ENCODE measurements around the gene ST8SIA1.
"Not testable (repeated sequence)": the region's sequence is repeated elsewhere in the genome, so short reads cannot be mapped to it uniquely, and the experiment has no call there.

Gene ST8SIA1

GRCh38 chr12:22173177-22173576 lies 161.3 kb downstream of the ST8SIA1 start:
- POLR2A ChIA-PET: no interaction called here
- DNase-seq (ENCODE audit: extremely low spot score): no peak
- CTCF ChIA-PET: interaction anchor here (1.2 to 2.0 kb wide), 2 partner anchors 45 to 71 kb away, joined by 3 to 5 read pairs; no protein-coding TSS in a partner anchor
- TF ChIP-seq CTCF (IDR thresholded peaks at IDR 0.05; ENCODE audit: control extremely low read depth, extremely low read depth, low read depth, missing control alignments): no peak

GRCh38 chr12:22172501-22172900 lies 162.0 kb downstream of the ST8SIA1 start:
- ChIA-PET CTCF (interaction anchor here (0.7 to 2.0 kb wide), 2 partner anchors 27 to 71 kb away, joined by 4 to 5 read pairs; no protein-coding TSS in a partner anchor), POLR2A (no interaction called here)
- no peak for DNase-seq (ENCODE audit: extremely low spot score)
- no peak for TF ChIP-seq CTCF (IDR thresholded peaks at IDR 0.05; ENCODE audit: control extremely low read depth, extremely low read depth, low read depth, missing control alignments)

- no peak for TF ChIP-seq CTCF (IDR thresholded peaks at IDR 0.05; ENCODE audit: control extremely low read depth, extremely low read depth, low read depth, missing control alignments)
- DNase-seq (ENCODE audit: extremely low spot score): no peak
- CTCF ChIA-PET: interaction anchor here (0.8 kb wide), 1 partner anchor 13 kb away, joined by 4 read pairs; no protein-coding TSS in a partner anchor
- POLR2A ChIA-PET: no interaction called here
Measured at GRCh38 chr12:22169376-22169775, 165.1 kb downstream of the ST8SIA1 start.

GRCh38 chr12:22164139-22164538 lies 170.4 kb downstream of the ST8SIA1 start:
- no peak for DNase-seq (ENCODE audit: extremely low spot score)
- ChIA-PET POLR2A (no interaction called here), CTCF (interaction anchor here (1.1 to 1.4 kb wide), 2 partner anchors 10 to 20 kb away, joined by 3 read pairs; no protein-coding TSS in a partner anchor)
- no peak for TF ChIP-seq CTCF (IDR thresholded peaks at IDR 0.05; ENCODE audit: control extremely low read depth, extremely low read depth, low read depth, missing control alignments)

GRCh38 chr12:22163594-22163993 lies 170.9 kb downstream of the ST8SIA1 start:
- ChIA-PET POLR2A (no interaction called here), CTCF (interaction anchor here (1.4 kb wide), 1 partner anchor 19 kb away, joined by 3 read pairs; no protein-coding TSS in a partner anchor)
- no peak for TF ChIP-seq CTCF (IDR thresholded peaks at IDR 0.05; ENCODE audit: control extremely low read depth, extremely low read depth, low read depth, missing control alignments)
- no peak for DNase-seq (ENCODE audit: extremely low spot score)

- no peak for DNase-seq (ENCODE audit: extremely low spot score)
- CTCF ChIA-PET: no interaction called here
- POLR2A ChIA-PET: no interaction called here
- TF ChIP-seq CTCF (IDR thresholded peaks at IDR 0.05; ENCODE audit: control extremely low read depth, extremely low read depth, low read depth, missing control alignments): no peak
Measured at GRCh38 chr12:22160396-22161003, 174.0 kb downstream of the ST8SIA1 start.

- POLR2A ChIA-PET; DNase-seq (ENCODE audit: extremely low spot score): not testable (repeated sequence)
- CTCF ChIA-PET: interaction anchor here (1.4 kb wide), 1 partner anchor 25 kb away, joined by 3 read pairs; no protein-coding TSS in a partner anchor
Measured at GRCh38 chr12:22149286-22149685, 185.2 kb downstream of the ST8SIA1 start.

- CTCF ChIA-PET: not testable (repeated sequence)
Measured at GRCh38 chr12:22146686-22147085, 187.8 kb downstream of the ST8SIA1 start.

More at GRCh38 chr12:22146686-22147085, 187.8 kb downstream of the ST8SIA1 start:
- POLR2A ChIA-PET: interaction anchor here (0.6 kb wide), 1 partner anchor 12 kb away, joined by 3 read pairs; no protein-coding TSS in a partner anchor
- DNase-seq (ENCODE audit: extremely low spot score): not testable (repeated sequence)
